IPS-18c (cell line): ENCODE results near the gene CCDC68.

Source experiments
- H3K4me3 ChIP-seq: 2 replicates; pipeline ENCODE4 v1.7.0; 2013; ENCODE audit warnings: low read depth, mild to moderate bottlenecking, low read length, moderate library complexity; ENCODE audit not compliant: insufficient read depth
- H3K9me3 ChIP-seq: one replicate; pipeline ENCODE4 v1.6.1; 2013; ENCODE audit warnings: mild to moderate bottlenecking, low read length, moderate library complexity; ENCODE audit not compliant: control insufficient read depth, insufficient read depth

CCDC68 gene

DNA sequence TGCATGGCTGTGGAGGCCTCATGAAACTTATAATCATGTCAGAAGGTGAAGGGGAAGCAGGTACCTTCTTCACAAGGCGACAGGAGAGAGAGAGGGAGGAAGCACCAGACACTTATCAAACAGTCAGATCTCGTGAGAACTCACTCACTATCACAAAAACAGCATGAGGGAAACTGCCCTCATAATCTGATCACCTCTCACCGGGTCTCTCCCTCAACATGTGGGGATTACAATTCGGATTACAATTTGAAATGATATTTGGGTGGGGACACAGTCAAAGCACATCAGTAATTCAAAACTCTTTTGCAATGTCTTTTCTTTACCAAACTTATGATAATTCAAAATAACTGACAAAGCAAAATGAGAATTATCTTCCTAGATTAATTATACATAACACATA lies 8.5 kb upstream of the CCDC68 start:
- Histone ChIP-seq H3K9me3 (no peaks in the 10 kb centered on the region), H3K4me3 (no peak overlapping the region)

DNA sequence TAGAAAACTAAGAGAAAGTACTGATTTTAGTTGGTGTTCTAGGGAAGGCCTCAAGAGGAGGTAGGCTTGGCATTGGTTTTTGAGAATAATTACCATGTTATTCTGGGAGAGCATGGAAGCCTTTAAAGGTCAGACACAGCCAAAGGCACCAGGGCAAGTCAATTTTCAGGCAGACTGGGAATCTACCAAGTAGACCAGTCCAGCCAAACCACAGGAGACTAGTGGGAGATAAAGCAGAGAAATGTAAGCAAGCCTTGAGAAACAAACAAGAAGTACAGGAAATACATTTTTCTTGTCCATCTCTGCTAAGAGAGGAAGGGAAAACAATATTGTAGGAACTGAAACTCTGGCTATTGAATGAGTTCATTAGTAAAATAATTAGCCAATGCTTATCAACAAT lies 5.5 kb upstream of the CCDC68 start:
- no peak overlapping the region for H3K4me3 ChIP-seq
- H3K9me3 ChIP-seq, result no peaks in the 10 kb centered on the region

DNA sequence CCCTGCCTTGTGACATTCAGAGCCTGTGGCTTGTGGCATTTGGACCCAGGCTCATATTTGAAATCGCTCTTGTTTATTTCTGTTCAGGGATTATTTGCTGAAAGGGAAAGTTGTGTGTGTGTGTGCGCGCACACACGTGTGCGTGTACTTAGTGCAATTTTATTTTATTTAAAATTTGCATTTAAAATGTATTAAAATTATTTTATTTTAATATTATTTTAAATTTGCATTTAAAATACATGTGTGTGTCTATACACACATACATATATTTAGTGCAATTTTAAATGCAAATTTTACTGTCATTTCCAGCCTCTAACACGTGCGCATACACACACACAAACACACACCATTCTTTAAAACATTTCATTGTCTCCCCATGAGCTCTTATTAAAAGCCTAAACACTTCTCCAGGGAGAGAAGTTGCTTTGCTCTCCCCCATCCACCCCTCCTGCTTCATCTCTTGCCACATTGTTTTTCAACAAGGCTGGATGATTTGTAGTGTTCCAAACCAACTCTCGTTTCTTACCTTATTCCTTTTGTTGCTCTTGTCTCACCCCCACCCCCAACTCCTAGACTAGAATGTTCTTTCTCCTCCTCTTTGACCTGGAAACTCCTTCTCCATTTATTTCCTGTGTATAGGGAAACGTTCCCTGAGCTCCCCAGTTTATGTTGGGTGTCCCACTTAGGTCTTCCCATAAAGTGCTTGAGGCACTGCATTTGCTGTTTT lies 3.8 kb upstream of the CCDC68 start:
- Histone ChIP-seq H3K4me3 (no peak overlapping the region), H3K9me3 (no peaks in the 10 kb centered on the region)

DNA sequence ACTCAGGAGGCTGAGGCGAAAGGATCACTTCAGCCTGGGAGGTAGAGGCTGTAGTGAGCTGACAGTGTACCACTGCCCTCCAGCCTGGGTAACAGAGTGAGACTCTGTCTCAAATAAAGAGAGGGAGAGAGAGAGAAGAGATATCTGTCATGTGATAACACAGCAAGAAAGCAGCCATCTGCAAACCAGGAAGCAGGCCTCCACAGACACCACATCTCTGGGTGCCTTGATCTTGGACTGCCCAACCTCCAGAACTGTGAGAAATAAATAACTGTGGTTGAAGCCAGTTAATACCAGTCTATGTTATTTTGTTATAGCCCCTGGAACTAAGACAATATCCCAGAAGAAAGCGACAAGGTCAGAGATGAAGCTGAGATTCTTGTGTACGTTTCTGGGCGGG lies 2.6 kb upstream of the CCDC68 start:
- H3K9me3 ChIP-seq, result no peaks in the 10 kb centered on the region
- H3K4me3 ChIP-seq, result no peak overlapping the region

DNA sequence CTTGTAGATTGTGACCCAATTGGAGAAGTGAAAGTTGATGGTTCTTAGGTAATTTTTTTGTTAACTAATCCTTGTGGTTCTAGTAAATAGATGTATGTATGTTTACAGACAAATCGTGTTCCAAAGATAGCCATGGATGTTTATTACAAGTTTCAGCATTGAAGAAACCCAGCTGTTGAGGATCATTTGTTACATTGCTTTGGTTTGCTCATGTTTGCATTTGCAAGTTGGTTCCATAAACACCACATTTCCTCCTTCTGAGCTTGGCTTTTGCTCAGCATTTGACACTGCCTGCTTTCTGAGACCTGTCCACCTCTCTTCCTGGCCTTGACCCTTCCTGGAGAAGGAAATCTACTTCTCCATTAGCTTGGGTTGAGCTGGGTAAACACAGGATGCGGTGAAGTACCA lies 1.8 kb upstream of the CCDC68 start:
- no peak overlapping the region for H3K4me3 ChIP-seq
- H3K9me3 ChIP-seq, result no peaks in the 10 kb centered on the region

DNA sequence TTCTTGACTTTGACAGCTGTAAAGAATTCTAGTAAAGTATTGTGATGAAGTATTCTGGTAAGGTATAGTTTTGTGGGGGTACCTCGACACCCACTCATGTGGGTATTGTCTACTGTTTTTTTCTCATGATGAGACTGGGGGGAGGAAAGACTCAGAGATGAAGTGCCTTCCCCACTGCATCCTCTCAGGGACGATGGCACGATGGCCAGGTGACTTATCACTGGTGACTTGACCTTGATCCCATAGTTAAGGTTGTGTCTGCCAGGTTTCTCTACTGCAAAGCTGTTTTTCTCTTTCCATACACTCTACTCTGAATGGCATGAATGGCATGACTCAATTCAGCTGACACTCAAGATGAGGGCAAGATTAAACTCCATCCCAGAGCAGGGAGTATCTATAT lies 936 bp upstream of the CCDC68 start:
- no peak overlapping the region for H3K4me3 ChIP-seq
- no peaks in the 10 kb centered on the region for H3K9me3 ChIP-seq

DNA sequence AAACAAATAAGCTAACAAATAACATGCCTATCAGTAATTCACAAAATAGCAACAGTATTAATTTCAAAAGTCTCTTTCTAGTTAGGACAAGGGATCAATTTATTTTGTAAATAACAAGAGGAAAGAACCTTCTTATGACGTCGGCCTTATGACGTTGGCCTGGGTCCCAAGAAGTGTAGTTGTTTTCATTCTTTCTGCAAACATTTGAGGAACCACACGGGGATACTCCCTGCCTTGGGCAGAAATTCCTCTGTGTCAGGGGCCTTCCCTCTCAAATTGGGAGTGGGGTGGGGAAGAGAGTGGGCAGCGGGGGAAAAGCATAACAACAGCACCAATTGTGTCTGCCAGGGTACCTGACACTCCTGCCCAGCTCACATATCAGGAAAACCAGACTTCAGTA lies 1.3 kb downstream of the CCDC68 start:
- Histone ChIP-seq H3K4me3 (no peak overlapping the region), H3K9me3 (no peaks in the 10 kb centered on the region)

DNA sequence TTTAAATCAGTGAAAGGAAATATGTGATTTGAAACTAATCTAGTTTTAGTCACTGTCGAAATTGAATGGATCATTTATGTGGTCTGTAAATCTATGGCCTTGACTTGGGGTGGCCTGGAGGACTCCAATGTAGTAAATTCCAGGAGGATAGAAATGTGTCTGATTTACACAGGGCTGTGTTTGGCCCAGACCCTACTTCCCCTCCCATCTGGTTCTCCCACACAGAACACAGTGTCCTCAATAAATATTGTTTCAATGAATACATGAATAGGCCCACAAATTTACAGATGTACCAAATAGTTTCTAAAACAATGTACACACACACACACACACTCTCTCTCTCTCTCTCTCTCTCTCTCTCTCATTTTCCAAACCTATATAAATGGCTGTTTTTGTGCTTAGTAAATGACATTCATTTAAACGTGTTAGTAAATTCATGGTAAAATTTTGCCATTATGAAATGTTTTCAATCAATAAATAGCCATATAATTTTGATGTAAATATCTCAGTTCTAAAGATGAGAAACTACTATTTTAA lies 1.9 kb downstream of the CCDC68 start:
- Histone ChIP-seq H3K9me3 (no peaks in the 10 kb centered on the region), H3K4me3 (no peak overlapping the region)

DNA sequence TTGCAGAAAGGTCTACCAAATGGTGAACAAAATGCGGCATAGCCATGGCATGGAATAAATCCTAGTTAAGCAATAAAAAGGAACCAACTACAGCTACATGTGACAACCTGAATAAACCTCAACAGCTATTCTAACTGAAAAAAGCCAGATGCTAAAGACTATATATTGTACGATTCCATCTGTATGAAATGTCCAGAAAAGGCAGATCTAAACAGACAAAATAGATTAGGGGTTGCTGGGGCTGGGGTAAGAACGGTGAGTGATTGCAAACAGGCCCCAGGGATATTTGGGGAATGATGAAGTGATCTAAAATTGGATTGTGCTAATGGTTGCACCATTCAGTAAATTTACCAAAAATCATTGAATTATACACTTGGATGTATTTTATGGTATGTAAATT lies 2.8 kb downstream of the CCDC68 start:
- H3K9me3 ChIP-seq, result no peaks in the 10 kb centered on the region
- no peak overlapping the region for H3K4me3 ChIP-seq

DNA sequence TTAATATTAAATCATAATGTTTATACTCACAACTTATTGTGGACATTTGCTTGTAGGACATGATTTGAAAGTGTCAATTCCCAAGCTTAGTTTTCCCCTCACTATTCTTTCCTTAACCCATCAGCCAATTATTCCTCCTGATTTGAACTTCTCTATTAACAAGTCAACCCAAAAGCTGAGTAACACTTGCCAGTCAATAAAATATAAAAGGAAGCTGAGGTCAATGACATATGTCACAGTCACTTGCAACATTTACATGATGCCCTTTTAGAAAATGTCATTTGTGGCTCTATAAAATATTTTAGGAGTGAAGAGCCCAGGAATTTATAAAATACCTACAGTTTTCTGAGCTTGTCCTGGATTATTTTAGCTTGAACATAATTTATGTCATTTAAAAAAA lies 7.2 kb downstream of the CCDC68 start:
- Histone ChIP-seq H3K4me3 (no peak overlapping the region), H3K9me3 (no peaks in the 10 kb centered on the region)

DNA sequence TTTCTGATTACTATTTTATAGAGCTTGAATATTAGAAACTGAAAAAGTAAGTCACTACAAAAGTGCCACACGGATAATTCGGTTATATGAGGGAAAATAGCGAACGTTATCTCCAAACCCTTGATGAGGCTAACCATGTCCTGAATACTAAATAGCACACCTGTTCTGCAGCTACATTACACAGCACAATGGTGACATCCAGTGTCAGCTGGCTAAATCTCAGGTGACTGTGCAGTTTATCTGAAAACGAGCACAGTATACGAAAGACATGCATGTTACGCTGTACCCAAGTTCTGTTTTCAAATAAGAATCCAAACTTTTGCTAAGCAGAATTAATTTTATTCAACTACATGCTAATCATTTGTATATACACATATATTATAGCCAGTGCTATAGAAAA lies 9.0 kb downstream of the CCDC68 start:
- H3K9me3 ChIP-seq, result no peaks in the 10 kb centered on the region
- H3K4me3 ChIP-seq, result no peak overlapping the region

DNA sequence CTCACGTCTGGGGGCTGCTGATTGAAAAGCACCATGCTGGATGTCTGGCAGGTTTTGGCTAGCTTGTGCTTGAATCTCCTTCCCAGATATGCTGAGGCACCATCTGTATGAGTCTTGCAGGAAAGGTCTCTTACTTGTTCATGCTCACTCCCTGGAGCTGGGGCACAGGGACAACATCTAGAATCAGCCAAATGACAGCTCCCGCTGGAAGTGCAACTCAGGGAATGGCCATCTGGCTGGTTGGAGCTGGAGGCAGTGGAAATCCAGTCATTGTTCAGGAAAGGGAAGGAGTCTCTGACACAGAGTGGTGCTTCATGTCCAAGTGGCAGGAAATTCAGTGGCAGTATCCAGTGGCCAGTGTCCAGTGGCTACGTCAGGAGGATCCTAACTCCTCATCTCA lies 9.7 kb downstream of the CCDC68 start:
- Histone ChIP-seq H3K4me3 (no peak overlapping the region), H3K9me3 (no peaks in the 10 kb centered on the region)

DNA sequence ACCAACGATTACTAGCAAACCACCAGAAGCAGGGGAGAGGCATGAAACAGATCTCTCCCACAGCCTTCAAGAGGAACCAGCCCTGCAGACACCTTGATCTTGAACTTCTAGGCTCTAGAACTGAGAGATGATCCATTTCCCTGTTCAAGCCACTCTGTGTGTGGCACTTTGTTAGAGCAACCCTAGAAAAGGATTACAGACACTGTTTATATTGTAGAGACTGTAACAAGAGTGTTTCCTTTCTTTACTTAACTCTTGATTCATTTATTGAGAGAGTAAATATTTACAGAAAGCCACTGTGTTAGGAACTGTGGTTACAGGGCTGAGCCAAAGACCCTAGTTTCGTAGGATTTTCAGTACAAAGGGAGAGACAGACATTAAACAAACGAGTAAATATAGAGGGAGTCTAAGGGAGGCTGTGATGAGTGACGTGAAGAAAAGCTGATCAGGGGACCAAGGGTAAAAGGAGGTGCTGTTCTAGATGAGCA lies 10.9 kb downstream of the CCDC68 start:
- H3K9me3 ChIP-seq, result no peaks in the 10 kb centered on the region
- no peak overlapping the region for H3K4me3 ChIP-seq

DNA sequence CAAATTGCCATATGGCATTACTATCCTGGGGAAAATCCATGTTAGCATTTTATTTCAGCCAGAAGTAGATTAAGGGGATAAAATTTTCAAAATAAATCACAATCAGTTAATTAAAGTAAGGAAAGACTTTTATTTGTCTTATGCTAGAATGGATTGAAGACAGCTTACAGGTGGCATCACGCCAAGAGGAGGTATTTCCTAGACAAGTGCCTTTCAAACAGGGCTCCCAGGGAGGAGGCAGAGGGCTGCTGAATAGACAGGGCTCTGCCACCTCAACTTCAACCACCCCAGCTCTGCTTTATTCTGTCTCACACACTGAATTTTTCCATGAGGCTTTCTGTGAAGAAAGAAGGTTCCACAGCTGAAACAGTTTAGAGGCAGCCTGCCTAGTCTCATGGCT lies 12.2 kb downstream of the CCDC68 start:
- H3K9me3 ChIP-seq, result no peaks in the 10 kb centered on the region
- H3K4me3 ChIP-seq, result no peak overlapping the region

DNA sequence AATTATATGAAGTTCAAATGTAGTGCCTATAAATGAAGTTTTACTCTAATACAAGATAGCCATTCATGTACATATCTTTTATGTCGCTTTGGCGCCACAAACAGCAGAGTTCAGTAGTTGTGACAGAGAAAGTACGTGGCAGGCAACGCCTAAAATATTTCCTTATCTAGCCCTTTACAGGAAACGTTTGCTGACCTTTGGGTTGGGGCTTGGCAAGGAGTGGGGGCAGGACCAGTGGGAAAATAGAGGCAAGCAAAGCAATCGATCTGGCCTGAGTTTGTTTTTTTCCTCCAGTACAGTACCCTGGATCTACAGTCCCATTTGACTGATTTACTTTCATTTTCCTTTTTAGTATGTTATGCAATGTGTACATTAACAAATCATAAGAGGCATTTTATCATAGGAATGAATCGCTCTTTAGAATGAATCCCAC lies 13.1 kb downstream of the CCDC68 start:
- H3K9me3 ChIP-seq, result no peaks in the 10 kb centered on the region
- H3K4me3 ChIP-seq, result no peak overlapping the region

DNA sequence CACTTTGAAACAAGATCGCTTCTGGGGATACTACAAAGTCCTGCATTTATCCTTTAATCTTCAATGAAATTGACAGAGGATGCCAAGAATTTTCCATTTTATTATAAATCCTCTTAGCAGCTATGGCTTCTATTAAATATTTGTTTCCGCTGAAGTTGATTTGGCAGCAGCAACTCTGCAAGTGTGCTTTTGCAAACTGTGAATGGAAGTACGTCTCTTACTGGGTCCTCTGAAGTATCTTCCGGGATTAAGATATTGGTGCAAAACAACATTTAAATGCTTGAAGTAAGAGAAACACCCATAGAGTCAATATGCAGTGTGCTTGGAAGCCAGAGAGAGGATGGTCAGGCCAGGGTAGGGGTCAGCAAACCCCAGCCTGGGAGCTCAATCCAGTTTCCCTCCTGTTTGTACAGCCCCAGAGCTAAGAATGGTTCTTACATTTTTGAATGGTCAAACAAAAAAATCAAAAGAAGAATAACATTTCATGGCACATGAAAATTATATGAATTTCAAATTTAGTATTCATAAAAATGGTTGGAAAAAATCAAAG lies 13.6 kb downstream of the CCDC68 start:
- Histone ChIP-seq H3K4me3 (no peak overlapping the region), H3K9me3 (no peaks in the 10 kb centered on the region)

DNA sequence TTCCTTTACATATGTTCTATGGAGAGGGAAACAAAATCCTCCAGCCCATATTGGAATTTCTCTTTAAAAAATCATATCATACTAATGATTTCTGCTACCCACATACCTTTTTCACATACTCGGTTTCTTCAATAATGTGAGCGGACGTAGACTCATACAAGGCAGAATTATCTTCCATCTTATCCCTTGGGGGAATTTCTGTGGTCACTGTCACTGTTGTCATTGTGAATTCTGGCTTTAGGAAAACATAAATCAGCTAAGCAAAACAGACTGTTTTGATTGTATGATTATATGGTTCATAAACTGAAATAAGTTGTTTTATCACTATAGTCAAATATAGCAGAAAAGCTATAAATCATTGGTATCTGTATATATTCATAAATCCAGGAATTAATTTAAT lies 16.7 kb downstream of the CCDC68 start:
- Histone ChIP-seq H3K4me3 (no peak overlapping the region), H3K9me3 (no peaks in the 10 kb centered on the region)

DNA sequence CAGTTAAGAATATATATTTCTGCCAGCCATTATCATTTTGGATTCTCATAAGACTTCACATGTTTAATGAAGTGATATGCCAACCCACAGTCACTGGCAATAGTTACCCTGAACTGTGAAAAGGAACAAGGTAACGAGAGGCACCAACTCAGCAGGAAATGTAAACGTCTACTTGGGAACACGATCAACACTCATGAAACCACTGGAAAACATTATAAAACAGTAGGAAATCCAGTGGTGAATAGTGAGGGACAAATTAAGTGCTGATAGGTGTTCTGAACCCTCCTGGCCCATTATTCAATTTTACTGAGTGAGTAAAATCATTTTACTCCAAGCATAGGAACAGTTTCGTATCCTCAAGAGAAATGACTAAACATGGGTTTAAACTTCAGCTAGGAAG lies 17.1 kb downstream of the CCDC68 start:
- no peak overlapping the region for H3K4me3 ChIP-seq

More for the DNA sequence above, 17.1 kb downstream of the CCDC68 start:
- H3K9me3 ChIP-seq, result no peaks in the 10 kb centered on the region
